Hematopoietic multipotent progenitor cell treated with erythropoietin and hydrocortisone succinate and interleukin-3 and kit ligand, for 4 days (in vitro differentiated cells): ENCODE results near the gene CCDC80.
"Not testable (repeated sequence)": the region's sequence is repeated elsewhere in the genome, so short reads cannot be mapped to it uniquely, and the experiment has no call there.

Experiments
- DNase-seq: peaks from one replicate; pipeline ENCODE4 v3.0.0-alpha.2; 2015

Gene CCDC80

DNA sequence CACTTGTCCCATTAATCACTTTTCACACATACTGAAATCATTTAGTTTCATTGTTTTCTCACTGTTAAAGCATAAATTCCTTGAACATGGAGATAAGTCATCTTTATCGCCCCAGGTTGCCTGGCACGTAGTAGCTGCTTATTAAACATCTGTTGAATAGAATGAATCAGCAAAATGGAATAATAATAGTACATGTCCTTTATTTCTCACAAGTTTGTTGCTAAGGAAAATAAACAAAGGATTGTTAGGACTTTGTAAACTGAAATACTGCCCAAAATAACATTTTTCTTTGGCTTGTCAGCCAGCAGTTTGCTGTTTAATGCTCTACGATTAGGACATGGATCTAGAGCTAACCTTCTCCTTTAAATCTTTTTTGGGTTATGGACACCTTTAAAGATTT lies 61.2 kb downstream of the CCDC80 start:
- no peak for DNase-seq

GRCh38 chr3:112579232-112579631 lies 61.7 kb downstream of the CCDC80 start:
- peak; percentile 68 for DNase-seq

- DNase-seq: no peak
Measured at GRCh38 chr3:112572701-112573100, 68.2 kb downstream of the CCDC80 start.

GRCh38 chr3:112569265-112569664 lies 71.7 kb downstream of the CCDC80 start:
- DNase-seq: no peak

GRCh38 chr3:112568642-112569041 lies 72.3 kb downstream of the CCDC80 start:
- no peak for DNase-seq

- no peak for DNase-seq
Measured at GRCh38 chr3:112564940-112565305, 76.0 kb downstream of the CCDC80 start.

- DNase-seq: not testable (repeated sequence)
Measured at GRCh38 chr3:112564247-112564939, 76.5 kb downstream of the CCDC80 start.

- peak; percentile 99 for DNase-seq
Measured at GRCh38 chr3:112561734-112562529, 79.0 kb downstream of the CCDC80 start, which contains the start of the genes ATG3 and SLC35A5. ATG3 (minus strand) TSS chr3:112561962; CDS start chr3:112561528, 434 bp downstream. SLC35A5 (plus strand) TSS chr3:112562045; CDS start chr3:112563404, 1,359 bp downstream.

- no peak for DNase-seq
Measured at GRCh38 chr3:112561484-112561733, 79.5 kb downstream of the CCDC80 start.

DNA sequence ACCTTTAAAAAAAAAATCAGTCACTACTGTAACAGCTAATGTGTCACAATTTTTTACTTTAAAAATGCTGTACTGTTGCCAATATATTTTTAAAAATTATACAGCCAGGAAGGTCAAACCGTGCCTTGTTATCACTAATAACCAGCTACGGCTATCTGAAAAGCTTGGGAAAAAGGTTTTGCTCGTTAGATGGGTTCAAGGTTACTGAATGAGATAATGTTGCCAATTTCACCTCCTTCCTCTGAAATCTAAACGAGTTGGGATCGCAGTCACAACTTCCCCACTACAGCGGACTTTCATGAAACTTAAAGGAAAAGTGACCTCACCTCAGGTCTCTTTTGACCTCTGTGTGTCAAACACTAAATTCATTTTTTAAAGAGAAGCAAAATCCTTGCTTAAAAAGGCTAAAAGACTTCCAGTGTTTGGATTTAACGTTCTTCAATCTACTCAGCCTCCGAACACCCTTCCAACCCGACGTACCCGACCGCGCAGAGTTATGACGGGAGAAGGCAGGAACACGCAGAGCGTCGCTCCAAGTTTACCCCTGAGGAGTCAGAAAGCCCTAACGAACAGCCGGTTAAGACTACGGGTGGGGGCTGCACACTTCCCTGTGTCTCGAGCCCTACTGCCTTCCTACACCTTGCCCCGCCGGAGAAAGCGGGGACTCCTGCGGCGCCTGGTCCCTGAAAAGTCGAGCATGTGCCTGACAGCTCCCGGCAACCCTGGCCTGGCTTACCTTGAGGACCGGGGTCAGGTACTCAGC lies 80.0 kb downstream of the CCDC80 start:
- DNase-seq: peak; percentile 93

DNA sequence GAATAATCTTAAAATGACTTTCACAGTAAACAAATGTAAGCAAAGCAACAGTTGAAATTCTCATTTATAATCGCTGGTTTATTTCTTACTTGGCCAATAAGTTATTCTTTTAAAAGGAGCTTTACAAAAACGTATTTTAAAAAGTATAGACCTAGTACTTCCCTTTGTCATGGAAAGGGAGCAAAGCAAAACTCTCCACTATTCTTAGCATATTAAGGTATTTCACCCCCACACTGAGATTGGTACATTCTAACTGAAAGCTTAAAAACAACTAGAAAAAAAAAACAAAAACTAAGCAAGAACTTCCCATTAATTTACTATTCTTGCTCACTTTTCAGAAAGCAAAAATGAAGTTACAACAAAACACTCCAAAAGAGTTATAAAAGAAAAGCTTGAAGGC lies 80.6 kb downstream of the CCDC80 start:
- no peak for DNase-seq

GRCh38 chr3:112557976-112558375 lies 83.0 kb downstream of the CCDC80 start:
- DNase-seq: no peak

- DNase-seq: no peak
Measured at GRCh38 chr3:112555535-112556170, 85.3 kb downstream of the CCDC80 start.

DNA sequence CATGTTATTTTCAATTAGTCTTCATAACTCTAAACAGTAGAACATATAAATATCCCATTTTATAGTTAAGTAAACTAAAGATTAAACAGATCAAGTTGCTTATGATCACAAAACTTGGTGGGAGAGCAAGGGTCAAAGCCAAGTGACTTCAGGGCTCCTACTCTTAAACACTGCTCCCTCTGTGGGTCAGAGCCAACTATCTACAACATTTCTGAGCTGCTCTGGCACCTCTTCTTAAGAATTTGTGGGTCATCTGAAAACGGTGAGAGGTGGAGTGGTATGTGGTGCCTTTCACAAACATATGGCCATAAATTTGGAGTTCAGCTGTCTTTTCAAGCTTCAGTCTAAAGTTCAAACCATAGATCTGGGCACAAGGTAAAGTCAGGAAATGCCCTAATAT lies 90.1 kb downstream of the CCDC80 start:
- no peak for DNase-seq
